Activated CD8-positive, alpha-beta memory T cell treated with anti-CD3 and anti-CD28 coated beads, Interleukin-2, amount 50 U/mL, for 48 hours (primary cell): ENCODE data around the gene MAPK13.
"Not testable (repeated sequence)": the region's sequence is repeated elsewhere in the genome, so short reads cannot be mapped to it uniquely, and the experiment has no call there.

Experiments used
- DNase-seq: peaks from one replicate; pipeline ENCODE4 v3.0.0-alpha.2; 2020

MAPK13 gene

GRCh38 chr6:36128793-36129192 is 1.5 kb upstream of the MAPK13 start:
- DNase-seq, result no peak

DNA sequence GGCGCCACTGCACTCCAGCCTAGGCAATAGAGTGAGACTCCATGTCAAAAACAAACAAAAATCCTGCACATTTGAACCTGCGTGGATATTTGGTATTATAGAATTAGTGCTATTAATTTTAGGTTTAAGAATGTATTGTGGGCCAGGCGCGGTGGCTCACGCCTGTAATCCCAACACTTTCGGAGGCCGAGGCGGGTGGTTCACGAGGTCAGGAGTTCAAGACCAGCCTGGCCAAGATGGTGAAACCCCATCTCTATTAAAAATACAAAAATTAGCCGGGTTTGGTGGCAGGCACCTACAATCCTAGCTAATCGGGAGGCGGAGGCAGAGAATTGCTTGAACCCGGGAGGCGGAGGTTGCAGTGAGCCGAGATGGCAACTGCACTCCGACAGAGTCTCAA is 979 bp upstream of the MAPK13 start:
- DNase-seq, result not testable (repeated sequence)

- peak; percentile 82 for DNase-seq
Observed at GRCh38 chr6:36130667-36131510, 576 bp downstream of the MAPK13 start.

- peak; percentile 76 for DNase-seq
Observed at GRCh38 chr6:36131511-36132245, 1.4 kb downstream of the MAPK13 start.

- DNase-seq, result no peak
Observed at GRCh38 chr6:36132246-36132895, 2.1 kb downstream of the MAPK13 start.

- no peak for DNase-seq
Observed at GRCh38 chr6:36133148-36133547, 2.8 kb downstream of the MAPK13 start.

DNA sequence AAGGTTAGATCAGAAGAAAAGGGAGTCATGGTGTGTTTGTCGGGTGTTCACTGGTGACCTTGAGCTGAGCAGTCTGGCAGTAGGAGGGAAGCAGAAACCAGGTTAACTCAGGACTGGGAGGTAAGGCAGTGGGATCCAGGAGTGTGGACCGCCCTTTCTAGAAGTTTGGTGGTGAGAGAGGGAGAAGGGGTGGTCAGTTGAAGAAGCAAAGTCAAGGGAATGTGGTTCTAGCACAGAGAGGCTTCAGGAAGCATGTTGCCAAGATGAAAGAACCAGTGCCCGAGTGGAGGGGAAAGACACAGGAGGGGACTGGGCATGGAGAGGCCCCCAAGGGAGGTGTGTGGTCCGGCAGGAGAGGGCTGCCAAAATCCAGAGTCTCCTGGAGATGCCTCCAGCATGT is 3.6 kb downstream of the MAPK13 start:
- no peak for DNase-seq

DNA sequence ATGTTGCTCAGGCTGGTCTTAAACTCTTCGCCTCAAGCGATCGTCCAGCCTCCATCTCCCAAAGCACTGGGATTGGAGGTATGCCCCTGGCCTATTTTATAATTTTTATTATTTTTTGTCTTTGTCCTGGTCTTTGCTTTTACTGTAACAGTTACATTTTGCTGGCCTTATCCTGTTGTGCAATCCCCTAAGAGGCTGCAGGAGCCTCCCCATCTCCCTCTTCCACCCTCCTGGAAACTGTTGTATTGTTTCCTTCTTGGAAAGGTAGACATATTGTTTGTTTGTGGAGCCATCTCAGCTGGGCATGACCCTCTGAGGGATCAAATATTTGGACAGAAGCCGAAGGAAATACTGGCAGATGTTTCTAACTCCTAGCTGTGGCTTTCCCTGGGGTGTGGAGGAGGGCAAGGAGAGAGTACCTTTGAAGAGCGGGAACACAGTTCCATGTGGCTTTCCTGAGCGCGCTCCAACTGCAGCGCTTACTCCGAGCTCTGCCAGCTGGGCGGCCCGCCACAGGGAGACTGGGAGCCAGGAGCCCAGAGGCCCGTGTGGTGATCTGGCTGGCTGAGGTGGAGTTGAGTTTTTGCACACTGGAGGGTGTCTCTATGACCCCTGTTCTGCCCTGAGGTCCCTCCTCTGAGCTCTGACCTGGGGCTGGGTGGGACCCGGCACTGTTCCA is 4.9 kb downstream of the MAPK13 start:
- no peak for DNase-seq

DNA sequence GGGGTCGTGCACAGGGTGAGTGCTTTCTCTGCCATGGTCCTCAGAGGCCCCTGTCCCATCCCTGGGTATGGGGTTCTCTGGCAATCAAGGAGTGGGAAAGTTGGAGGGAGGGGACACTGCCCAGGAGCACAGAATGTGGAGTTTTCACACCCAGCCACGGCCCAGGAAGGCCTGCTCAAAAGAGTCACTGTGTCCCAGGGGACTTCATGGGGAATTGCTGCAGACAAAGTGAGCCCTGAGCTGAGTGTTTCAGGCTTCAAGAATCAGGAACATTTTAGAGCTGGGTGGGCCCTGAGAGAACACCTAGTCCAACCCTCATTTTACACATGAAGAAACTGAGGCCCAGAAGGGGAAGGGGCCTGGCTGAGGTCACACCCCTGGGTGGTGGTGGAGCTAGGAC is 5.7 kb downstream of the MAPK13 start:
- no peak for DNase-seq

- no peak for DNase-seq
Observed at GRCh38 chr6:36136551-36136950, 6.2 kb downstream of the MAPK13 start.

DNA sequence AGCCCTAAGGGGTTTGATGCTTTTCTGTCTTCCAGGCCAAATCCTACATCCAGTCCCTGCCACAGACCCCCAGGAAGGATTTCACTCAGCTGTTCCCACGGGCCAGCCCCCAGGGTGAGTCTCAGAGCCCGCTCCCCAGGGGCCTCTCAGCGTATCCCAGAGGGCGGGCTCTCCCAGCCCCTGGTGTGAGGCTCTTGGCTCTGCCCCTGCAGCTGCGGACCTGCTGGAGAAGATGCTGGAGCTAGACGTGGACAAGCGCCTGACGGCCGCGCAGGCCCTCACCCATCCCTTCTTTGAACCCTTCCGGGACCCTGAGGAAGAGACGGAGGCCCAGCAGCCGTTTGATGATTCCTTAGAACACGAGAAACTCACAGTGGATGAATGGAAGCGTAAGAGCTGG is 8.4 kb downstream of the MAPK13 start:
- DNase-seq, result no peak

DNA sequence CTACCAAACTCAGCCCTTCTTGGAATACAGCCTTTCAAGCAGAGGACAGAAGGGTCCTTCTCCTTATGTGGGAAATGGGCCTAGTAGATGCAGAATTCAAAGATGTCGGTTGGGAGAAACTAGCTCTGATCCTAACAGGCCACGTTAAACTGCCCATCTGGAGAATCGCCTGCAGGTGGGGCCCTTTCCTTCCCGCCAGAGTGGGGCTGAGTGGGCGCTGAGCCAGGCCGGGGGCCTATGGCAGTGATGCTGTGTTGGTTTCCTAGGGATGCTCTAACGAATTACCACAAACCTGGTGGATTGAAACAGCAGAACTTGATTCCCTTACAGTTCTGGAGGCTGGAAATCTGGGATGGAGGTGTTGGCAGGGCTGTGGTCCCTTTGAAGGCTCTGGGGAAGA is 9.1 kb downstream of the MAPK13 start:
- no peak for DNase-seq

GRCh38 chr6:36139991-36140710 is 9.8 kb downstream of the MAPK13 start:
- DNase-seq, result no peak

- no peak for DNase-seq
Observed at GRCh38 chr6:36141091-36141490, 10.8 kb downstream of the MAPK13 start.

DNA sequence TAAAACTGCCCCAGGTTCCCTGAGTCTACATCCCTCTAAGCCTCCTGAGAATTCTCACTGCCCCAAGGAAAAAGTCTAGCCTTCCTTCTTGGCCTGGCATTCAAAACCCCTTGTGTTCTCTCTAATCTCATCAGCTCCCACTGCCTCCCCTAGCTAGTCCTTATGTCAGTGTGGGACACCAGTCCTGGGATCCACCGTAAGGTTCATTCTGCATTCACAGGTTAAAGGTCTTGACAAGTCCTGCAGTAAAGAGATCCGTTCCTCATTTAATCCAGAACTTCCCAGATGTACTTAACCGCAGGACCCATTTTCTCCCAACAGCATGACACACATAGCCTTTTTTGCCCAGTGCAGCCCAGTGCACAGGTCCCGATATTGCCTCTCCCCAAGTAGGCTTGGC is 11.6 kb downstream of the MAPK13 start:
- DNase-seq, result no peak

DNA sequence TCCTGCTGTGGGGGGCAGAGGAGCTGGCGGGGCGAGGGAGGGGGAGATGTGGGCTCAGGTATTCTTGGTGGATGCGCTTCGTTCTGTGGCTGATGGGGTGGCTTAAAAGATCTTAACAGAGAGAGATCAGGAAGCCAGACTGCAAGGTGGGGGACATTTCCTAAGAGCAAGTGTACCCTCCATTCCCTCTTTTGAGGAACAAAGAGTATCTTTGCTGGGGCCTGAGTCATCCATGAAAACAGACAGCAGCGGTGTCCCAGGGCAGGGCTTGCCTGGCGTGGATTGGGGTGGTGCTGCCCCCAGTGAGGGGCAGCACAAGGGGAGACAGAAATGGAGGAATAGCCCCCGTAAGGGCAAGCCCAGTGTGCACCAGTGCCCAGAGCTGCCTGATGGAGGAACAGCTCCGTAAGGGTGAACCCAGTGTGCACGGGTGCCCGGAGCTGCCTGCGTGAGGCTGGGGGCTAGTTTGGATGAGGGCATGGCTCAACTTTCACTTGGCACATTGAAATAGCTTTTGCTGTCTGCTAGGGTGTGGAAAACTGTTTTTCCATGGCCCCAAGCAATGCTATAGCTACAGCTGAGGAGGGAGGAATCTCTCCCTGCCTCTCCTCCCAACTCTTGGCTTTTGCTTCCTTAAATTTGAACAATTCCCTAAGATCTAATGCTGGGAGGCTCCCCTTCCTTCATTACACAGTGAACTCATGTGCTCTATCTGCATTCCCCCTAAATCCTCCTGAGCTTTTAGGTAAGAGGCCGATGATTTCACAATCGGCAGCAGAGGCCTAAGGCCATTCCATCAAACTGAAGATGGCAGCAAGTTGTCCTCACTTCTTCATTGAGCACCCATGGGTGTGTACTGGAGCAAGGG is 12.9 kb downstream of the MAPK13 start:
- DNase-seq, result no peak

- no peak for DNase-seq
Observed at GRCh38 chr6:36145495-36145894, 15.2 kb downstream of the MAPK13 start.

DNA sequence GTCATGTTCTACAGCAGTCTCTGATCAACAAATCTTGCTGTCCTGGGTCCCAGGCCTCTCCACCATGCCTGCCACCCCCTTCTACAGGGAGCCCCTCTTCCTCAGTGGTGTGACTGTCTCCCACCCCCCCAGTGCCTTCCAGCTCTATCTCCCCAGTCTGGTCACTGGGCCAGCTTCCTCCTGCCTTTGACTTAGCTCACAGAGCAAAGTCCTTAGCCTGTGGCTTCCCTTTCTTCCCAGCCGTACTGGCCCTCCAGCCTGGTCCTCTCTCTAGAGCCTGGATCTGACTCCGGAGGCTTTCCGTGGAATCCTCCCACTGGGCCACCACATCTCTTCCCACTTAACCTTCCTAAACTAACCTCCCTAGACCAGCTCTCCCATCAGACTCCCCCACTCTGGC is 17.0 kb downstream of the MAPK13 start:
- no peak for DNase-seq

- DNase-seq, result no peak
Observed at GRCh38 chr6:36149476-36149875, 19.2 kb downstream of the MAPK13 start.

DNA sequence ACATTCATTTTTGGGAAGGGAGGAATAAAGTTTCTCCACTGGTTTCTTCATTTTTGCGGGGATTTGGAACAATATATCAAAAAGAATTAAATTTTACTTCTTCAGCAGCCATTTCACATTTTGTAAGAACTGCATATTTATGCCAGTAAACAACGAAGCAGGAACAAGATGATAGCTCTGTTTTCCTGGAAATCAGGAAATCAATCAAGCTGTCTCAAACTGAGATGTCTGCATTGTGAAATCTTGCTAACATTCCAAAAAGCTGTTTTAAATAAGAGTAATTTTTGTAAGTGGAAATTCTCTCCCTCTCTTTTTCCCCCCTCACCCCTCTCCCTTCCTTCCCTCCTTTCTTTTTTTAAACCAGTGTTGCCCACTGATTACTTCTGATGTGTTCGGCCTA is 20.0 kb downstream of the MAPK13 start:
- no peak for DNase-seq

- no peak for DNase-seq
Observed at GRCh38 chr6:36154286-36154685, 24.0 kb downstream of the MAPK13 start.

DNA sequence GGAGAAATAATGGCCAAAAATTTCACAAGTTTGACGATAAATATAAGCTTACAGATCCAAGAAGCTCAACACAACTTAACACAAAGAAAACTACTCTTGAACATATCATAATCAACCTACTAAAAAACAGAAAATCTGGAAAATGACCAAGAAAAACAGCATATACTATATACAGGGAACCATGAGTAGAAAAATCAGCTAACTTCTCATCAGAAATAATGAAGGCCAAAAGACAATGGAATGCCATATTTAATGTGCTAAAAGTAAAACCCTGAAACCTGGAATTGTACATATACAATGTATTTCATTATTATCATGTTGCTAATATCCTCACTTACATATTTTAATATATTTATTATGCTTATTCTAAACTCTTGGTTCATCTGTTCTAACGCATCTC is 25.3 kb downstream of the MAPK13 start:
- no peak for DNase-seq
